Endometrial microvascular endothelial cells (primary cell): ENCODE measurements around the gene BAHCC1. TPM values are rescaled to one million over a fixed set of nuclear protein-coding genes. Genes with fewer than 3 reads are reported as not detected.
"Not testable (repeated sequence)": the region's sequence is repeated elsewhere in the genome, so short reads cannot be mapped to it uniquely, and the experiment has no call there.

Experiments
- in situ Hi-C: cut with HindIII; loops from 2 replicates; pipeline ENCODE4 v1.10.0; 2017; ENCODE audit warnings: low sequenced_read_pairs, low pct_unique_long_range_greater_than_20kb; ENCODE audit errors: inconsistent ontology term
- total RNA-seq: library from RNA; depleted of rRNA; stranded (reverse); fragments of >200 nt; gene quantifications from one replicate; pipeline ENCODE4 v1.2.3, GENCODE V29; 2015; ENCODE audit errors: inconsistent ontology term

Gene BAHCC1
- total RNA-seq, 1 donor from 2014 or later: 10.0 TPM

- in situ Hi-C loops: no loop called here
Observed at GRCh38 chr17:81418710-81419318, 23.6 kb downstream of the BAHCC1 start.

- in situ Hi-C loops: no loop called here
Observed at GRCh38 chr17:81419319-81419885, 24.1 kb downstream of the BAHCC1 start.

GRCh38 chr17:81419886-81420768, 24.9 kb downstream of the BAHCC1 start:
- in situ Hi-C loops: no loop called here

- in situ Hi-C loops: no loop called here
Observed at GRCh38 chr17:81420769-81421462, 25.7 kb downstream of the BAHCC1 start.

- in situ Hi-C loops: no loop called here
Observed at GRCh38 chr17:81422776-81423697, 27.8 kb downstream of the BAHCC1 start.

- in situ Hi-C loops: no loop called here
Observed at GRCh38 chr17:81423698-81424071, 28.4 kb downstream of the BAHCC1 start.

- in situ Hi-C loops: no loop called here
Observed at GRCh38 chr17:81424151-81425017, 29.1 kb downstream of the BAHCC1 start.

- in situ Hi-C loops: not testable (repeated sequence)
Observed at GRCh38 chr17:81425041-81425440, 29.8 kb downstream of the BAHCC1 start.

- in situ Hi-C loops: not testable (repeated sequence)
Observed at GRCh38 chr17:81425716-81426392, 30.6 kb downstream of the BAHCC1 start.

GRCh38 chr17:81426393-81427172, 31.3 kb downstream of the BAHCC1 start:
- in situ Hi-C loops: no loop called here

- in situ Hi-C loops: no loop called here
Observed at GRCh38 chr17:81427173-81428120, 32.2 kb downstream of the BAHCC1 start.

GRCh38 chr17:81428121-81428515, 32.9 kb downstream of the BAHCC1 start:
- in situ Hi-C loops: no loop called here

GRCh38 chr17:81428516-81428915, 33.3 kb downstream of the BAHCC1 start:
- in situ Hi-C loops: no loop called here

- in situ Hi-C loops: no loop called here
Observed at GRCh38 chr17:81428948-81429774, 33.9 kb downstream of the BAHCC1 start.
